ENCODE measurements around the gene ERC2.
"Not testable (repeated sequence)": the region's sequence is repeated elsewhere in the genome, so short reads cannot be mapped to it uniquely, and the experiment has no call there.

The ERC2 gene

GRCh38 chr3:55527361-55527760 is 940.9 kb downstream of the ERC2 start:
- DNase-seq, result no peak

DNA sequence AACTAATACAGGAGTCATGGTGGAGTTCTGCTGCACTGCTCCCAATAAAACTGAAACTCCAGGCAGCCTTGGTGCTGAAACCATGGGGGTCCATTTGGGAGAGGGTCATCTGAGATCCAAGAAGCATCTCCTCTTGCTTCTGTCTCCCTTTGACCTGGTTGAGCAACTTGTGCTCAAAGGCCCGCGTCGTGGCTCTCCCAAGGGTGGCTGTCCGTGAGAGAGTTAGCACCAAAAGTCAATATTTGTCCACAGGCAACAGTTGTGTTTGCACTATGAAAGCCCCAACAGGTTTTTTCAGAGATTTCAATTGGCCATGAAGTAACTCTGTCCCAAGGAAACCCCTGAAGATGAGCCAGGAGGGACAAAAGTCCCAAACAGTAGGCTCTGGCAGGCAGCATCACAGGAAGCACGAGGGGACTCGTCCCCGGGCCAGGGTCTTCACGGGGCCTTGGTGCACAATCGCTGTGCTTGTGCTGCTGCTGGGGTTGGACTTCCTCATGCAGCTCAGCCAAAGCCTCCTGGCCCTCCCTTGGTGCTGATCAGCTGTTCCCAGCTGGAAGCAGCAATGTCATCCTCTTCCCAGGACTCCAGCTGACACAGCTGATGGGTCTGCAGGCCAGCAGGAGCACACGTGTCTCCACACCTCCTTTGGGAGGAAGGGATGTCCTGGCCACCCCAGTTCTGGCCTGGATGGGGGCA is 941.8 kb downstream of the ERC2 start:
- DNase-seq, result no peak

DNA sequence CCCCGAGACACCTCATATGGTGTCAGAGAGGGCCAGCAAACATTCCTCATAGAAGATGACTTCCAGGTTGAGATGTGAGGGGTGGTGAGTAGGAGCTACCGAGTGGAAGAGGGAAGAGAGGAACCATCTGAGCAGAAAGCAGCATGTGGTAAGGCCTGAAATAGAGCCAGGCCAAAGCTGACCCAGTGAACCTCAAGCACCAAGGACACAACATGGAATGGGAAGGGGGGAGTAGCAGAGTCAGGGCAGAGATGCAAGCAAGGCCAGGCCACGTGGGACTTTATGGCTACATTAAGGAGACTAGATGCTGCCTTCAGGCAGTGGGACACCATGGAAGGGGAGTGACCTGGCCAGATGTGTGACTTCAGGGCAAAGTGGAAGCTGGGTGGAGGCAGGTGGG is 942.8 kb downstream of the ERC2 start:
- no peak for DNase-seq

GRCh38 chr3:55524565-55525244 is 943.6 kb downstream of the ERC2 start:
- no peak for DNase-seq

- DNase-seq, result no peak
Observed at GRCh38 chr3:55523471-55523870, 944.8 kb downstream of the ERC2 start.

DNA sequence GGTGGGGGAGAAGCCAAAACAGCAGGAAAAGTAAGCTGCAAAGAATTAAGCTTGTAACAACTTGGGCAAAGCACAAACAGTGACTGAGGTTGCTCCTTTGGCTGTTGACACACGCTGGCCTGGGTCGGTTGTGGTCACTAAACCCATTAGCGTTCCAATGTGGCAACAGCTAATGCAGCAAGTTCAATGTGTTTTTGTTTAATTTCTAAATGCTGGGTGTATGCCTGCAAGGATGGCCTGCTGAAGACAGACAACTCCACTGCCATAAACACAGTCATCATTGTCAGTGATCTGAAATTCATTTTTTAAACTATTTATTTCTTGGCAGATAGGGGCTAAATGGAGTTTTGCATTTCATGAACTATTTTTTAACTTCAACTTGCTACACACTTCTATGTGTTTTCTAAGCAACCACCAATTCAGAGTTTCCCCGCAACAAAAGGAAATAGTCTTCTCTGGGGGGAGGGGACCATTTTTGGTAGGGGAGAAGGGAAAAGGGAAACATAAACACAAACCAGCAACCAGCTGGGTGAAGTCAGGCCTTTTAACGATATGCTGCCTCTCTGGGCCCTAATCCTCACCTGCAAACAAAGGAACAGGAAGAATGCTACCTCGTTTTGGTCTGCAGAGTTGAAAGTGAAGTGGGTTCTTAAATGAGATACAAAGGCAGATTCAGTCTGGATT is 946.4 kb downstream of the ERC2 start:
- no peak for DNase-seq

DNA sequence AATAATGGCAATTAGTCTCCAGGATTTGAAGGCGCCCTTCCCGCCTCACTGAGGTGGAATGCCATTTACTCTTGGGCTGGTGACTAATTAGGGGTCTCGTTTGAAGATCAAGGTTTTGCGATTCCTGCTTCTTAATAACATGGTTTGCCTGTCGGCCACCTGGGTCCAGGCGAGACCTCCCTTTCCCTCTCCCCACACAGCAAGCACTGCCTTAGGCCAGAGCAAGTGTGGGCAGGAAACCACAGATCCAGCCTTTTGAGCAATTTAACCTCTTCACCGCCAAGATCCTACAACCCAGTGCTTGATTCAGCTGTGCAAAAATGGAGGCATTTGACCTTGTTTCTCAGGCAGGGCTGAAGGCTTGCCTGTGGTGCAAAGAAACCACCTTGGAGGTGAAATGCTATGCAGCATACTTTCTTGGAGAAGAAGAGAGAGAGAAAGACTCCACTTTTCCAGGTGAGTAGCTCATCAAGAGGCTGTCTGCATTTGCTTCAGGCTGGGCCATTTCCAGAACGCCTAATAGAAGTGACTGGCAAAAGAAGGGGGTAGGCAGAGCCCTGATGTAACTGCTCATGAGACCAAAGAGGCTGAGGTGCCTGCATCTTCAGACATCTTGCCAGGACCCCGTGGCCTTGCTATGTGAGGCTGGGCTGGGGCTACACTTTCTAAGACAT is 947.1 kb downstream of the ERC2 start:
- no peak for DNase-seq

DNA sequence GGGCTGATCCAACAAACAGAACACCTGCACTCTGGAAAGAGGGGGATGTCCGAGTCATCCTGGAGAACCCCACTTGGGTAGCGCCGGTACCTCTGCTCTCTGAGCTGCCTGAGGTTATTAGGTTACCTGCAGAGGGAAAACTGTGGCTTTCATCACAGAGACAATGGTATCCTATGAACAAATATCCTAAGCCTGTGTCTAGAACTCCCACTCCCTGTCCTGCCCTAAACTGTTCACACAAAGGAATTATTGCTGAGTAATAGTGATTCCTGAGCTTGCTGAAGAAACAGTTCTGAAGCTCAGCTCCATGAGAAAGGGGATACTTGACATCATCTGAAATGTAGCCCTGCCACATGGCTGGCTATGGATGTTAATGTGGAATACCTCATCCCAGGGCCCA is 949.2 kb downstream of the ERC2 start:
- no peak for DNase-seq

- no peak for DNase-seq
Observed at GRCh38 chr3:55518451-55518850, 949.8 kb downstream of the ERC2 start.

DNA sequence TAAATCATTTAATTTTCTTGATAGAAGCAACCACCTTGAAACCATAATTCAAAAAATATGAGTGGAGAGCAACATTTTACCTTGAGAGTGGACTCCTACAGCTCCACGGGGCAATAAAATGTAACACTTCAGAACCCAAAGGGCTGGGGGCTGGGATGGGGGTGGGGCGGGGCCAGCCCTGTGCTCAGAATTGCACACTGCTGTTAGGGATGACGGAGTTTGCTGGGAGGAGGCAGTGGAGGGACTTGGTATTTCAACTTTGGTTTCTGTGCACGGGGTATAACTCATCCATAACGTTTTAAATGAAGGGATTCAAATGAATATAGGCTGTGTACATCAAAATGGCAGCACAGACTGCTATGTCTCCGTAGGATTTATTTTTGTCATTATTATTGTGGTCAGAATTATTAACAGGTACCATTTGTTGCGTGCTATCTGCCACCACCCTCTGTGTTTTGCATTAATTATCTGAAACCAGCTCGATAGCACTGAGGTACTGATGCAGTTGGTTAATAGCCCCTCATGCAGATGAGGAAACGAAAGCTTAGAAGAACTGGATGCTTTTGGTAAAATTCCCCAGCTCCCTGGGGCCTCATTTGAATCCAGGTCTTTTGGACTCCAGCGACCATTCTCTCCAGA is 951.8 kb downstream of the ERC2 start:
- no peak for DNase-seq

GRCh38 chr3:55515550-55516246 is 952.6 kb downstream of the ERC2 start:
- DNase-seq, result no peak

DNA sequence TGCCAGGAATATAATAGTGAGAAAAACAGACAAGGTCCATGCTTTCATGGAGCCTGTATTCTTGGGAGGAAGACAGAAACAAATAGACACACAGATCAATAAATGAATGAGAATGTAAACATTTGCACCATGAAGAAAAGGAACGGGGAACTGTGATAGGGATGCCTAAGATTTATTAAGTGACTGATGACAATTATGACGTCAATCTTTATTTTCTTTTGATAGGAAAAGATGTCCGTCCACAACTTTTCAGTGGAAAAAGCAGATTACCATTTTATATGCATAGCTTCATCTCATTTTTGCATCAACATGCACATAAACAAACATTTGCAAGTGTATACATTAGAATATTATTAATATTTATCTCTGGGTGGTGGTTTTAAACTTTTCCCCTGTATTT is 953.3 kb downstream of the ERC2 start:
- DNase-seq, result no peak

DNA sequence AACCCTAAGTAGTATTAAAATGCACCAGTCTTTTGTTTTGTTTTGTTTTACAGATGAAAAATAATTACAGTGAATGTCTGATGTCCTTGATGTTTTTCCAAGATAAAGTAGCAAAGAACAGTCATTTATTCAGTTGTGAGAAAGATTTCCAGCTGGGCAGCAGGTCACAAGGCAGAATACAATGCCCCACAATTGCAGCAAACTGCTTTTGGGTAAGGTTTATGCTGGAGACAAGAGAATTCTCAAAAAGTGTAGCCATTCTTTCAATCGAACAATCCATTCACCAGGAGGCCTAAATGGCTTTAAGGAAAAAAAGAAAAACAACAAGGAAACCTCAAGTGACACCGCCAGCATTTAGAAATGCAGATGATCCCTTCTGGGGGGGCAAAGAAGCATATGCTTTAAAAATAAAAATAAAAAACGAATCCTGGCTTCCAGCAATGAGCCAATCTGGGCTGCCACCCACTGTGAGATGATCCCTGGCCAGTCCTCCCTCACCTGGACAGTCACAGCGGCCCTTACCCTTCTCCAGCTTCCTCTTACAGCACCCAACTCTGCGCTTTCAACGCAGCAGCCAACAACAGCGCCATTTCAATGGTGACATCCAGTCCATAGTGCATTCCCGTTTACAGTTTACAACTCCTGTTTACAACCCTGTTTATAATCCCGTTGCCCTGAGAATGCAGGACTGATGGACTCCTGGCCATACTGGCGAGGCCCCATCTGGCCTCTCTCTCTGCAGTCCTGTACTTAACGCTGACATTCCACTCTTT is 955.5 kb downstream of the ERC2 start:
- DNase-seq, result no peak

DNA sequence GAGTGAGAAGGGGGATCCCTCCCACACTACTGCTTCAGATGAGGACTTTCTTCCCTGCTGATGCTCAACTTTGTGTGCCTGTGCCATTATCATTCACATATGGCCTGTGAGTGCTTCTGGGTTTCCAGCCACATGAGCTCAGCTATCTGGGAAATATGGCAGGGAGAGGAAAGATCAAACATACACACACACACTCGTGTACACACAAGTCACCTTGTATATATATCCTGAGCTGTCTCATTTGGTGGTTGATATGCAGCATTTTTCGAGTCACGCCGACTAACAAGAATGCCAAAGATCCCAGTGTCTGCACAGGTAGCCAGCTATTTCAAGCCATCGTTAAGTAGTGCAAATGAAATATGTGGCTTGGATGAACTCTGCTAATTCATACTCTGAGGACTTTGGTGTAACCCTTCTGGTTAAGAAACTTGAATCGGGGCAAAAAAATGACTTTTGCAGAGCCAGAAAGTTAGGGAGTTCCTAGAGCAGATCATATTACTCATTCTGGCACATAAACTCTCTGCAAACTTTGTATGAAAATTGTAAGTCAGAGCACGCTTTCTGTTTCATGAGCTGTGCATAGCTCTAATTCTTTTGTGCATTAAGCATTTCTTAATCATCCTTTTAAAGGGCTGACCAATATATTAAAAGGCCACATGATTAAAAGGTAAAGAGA is 956.2 kb downstream of the ERC2 start:
- DNase-seq, result no peak

GRCh38 chr3:55508335-55508734 is 959.9 kb downstream of the ERC2 start:
- no peak for DNase-seq

DNA sequence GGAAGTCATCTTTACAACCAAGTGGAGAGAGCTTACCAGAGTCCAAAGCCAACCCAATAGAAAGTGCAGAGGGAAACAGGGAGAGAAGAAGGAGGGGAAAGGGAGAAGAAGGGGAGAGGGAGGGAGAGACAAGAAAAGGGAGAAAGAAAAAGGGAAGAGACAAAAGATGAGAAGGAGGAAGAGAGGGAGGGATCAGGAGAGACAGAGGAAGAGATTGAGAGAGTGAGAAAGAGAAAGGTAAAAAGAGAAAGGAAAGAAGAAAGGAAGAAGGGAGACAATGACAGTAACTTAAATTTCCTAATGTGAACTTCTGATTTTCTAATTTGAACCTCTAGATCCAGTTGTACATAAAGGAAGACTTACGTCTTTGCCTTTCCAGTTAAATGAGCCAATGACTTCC is 960.5 kb downstream of the ERC2 start:
- DNase-seq, result no peak

DNA sequence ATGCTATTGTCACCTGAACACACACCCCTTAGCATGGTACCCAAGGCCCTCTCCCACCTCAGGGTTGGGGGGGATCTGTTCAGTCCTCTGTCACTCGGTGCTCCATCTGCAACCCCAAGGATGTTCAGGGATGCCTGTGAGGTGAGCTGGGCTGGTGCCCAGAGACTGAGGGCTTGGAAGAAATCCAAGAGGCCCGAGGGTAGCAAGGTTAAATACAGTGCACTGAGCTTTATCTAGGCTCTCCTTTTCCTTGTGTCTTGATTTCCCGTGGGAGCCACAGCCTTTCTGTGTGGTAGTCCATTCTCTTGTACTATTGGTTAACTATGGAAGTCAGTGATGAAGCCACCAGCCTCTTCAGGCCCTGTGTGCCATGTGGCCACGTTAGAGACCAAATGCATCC is 962.5 kb downstream of the ERC2 start:
- DNase-seq, result no peak

- not testable (repeated sequence) for DNase-seq
Observed at GRCh38 chr3:55505102-55505501, 963.2 kb downstream of the ERC2 start.

- no peak for DNase-seq
Observed at GRCh38 chr3:55501905-55502304, 966.4 kb downstream of the ERC2 start.

- DNase-seq, result no peak
Observed at GRCh38 chr3:55500555-55501330, 967.5 kb downstream of the ERC2 start.

Data from COR-L47 (cell line).